Measurements from ENCODE around the gene THAP7.

Gene THAP7

DNA sequence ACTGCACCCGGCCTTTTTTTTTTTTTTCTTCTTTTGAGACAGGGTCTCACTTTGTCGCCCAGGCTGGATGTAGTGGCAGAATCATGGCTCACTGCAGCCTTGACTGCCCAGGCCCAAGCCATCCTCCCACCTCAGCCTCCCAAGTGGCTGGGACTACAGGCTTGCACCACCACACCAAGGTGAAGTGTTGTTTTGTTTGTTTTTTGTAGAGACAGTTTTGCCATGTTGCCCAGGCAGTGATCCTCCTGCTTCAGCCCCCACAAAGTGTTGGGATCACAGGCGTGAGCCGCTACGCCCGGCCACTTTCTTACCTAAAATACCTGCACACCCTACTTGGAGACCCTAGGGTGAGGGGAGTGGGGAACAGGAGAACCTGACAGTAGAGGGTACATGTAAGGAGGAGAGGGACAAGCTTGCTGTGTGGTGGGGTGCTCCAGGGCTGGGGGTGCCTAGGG, 39.4 kb downstream of the THAP7 start:
- DNase-seq: no peak

DNA sequence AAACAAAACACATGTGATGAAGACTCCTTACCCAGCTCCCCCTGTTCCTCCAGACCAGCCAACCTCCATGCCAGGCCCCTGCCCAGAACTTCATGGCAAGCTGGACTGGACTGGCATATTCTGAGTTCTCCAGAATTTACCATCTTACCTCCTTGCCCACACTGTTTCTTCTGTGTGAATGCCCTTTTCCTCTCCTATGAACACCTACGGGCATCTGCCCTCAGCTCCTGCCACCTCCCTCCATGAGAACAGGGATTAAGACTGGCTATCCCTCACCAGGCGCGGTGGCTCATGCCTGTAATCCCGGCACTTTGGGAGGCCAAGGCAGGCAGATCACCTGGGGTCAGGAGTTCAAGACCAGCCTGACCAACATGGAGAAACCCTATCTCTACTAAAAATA, 41.3 kb downstream of the THAP7 start:
- DNase-seq: no peak

DNA sequence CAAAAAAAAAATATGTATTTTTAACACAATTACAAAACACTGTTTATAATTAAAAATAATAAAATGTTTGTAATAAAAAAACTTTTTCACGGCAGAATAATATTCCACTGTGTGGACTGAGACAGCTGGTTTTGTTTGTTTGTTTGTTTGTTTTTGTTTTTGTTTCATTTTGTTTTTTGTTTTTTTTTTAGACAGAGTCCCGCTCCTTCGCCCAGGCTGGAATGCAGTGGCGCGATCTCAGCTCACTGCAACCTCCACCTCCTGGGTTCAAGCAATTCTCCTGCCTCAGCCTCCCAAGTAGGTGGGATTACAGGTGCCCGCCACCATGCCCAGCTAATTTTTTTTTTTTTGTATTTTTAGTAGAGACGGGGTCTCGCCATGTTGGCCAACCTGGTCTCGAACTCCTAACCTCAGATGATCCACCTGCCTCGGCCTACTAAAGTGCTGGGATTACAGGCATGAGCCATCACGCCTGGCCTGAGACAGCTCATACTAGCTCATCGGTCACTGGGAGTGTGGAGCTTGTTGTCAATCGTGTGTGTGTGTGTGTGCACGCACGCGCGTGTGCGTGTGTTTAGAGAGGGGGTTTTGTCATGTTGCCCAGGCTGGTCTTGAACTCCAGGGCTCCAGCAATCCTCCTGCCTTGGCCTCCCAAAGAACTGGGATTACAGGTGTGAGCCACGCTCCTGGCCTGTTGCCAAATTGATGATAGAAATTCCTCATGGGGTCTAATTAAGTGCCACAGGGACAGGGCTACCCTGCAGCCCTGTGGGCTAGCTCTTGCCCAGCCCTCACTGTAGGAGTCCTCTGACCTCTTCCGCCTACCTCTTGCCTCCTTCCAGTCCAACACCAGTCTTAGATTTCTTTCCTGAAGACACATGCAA, 42.1 kb downstream of the THAP7 start:
- DNase-seq: no peak

DNA sequence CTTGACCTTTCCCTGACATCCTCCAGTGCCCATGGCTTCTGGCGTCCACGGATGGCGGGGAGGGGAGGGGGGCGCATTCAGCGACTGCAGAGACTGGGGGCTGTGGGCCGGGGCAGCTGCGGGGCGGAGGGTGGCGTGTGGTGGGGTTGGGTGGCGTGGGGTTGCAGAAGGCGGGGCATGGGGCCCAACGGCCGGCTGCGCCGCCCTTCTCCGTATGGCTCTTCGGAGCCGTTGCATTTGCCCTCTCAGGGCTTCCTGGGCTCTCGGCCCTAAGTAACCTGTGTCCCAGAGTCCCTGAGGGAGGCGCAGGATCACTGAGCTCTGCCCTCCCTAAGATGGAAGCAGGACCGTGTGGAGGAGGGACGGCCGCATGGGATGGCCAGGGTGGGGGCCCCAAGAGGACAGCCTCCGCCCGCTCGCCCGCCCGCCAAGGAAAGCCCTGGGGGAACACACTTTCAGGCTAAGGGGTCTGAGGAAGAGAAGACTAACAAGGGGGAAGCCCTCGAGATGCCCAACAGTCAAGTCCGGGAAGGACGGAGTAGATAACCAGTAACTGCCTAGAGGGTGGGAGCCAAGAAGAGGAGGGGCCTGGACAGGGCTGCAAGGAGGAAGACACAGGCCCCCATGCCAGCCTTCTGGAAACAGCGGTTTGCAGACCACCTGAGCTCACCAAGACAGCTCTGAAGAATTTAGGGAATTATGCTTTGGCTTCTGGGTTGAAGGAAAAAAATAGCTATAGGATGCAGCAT, 44.1 kb downstream of the THAP7 start:
- no peak for DNase-seq

DNA sequence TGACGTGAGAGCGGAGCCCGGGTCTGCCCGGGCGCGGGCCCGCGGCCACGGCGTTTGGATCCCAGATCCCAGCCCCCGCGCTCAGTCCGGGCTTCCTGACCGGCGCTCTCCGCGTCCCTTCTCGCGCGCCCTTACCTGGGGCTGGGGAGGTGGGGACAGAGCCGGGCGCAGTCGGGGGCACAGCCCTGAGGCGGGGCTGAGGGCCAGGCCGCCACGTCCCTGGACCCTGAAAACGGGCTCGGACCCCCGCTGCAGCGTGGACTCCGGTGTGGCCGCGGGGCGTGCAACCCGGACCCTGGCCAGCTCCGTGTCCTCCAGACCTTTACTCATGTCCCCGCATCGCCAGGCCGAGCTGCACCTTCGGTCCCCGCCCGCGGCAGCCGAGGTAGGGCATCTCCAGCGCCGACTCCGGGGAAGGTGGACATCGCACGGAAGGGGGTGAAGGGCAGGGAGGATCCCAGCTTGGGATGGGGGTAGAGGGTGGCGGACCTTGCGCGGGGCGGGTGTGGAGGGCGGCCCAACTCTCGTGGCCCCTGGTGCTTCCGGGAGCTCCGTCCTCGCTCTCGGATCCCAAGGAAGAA, 44.7 kb downstream of the THAP7 start:
- DNase-seq: no peak

DNA sequence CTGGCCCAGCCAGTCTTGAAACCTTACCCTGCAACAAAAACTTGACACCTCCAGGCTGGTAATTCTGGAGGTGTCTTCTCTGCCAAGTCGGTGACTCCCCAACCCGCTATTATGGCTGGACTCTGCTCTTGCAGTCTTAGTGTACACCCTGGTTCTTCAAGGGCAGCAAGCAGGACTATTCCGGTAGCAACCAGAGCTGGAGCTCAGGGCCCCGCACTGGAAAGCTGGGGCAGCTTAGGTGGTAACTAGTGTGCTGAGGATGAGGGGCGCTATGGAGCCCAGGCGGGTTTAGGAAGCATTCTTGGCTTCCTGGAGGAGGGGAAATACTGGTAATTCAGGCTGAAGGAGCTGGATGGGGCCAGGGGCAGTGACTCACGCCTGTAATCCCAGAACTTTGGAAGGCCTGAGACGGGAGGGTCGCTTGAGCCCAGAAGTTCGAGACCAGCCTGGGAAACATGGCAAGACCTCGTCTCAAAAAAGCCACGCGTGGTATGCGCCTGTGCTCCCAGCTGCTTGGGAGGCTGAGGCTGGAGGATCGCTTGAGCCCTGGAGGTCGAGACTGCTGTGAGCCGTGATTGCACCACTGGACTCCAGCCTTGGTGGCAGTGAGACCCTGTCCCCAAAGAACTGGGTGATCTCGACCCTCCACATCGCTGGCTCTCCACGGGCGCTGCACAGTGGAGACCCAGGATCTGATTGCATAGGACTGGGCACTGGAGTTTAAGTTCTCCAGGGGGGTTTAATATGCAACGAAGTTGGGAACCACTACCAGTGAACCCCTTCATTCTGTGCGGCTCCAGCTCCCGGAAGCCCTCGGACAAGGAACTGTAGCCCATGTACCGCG, 45.4 kb downstream of the THAP7 start:
- DNase-seq: no peak

DNA sequence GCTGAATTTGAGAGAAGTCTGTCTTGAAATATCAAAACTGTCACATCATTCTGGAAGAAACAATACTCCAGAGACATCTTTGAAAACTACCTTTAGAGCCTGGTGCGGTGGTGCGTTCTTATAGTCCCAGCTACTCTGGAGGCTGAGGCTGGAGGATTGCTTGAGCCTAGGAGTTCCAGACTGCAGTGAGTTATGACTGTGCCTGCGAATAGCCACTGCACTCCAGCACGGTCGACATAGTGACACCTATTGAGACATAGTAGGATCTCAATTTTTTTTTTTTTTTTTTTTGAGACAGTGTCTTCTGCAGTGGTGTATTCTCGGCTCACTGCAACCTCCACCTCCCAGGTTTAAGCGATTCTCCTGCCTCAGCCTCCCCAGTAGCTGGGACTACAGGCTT, 46.4 kb downstream of the THAP7 start:
- no peak for DNase-seq

DNA sequence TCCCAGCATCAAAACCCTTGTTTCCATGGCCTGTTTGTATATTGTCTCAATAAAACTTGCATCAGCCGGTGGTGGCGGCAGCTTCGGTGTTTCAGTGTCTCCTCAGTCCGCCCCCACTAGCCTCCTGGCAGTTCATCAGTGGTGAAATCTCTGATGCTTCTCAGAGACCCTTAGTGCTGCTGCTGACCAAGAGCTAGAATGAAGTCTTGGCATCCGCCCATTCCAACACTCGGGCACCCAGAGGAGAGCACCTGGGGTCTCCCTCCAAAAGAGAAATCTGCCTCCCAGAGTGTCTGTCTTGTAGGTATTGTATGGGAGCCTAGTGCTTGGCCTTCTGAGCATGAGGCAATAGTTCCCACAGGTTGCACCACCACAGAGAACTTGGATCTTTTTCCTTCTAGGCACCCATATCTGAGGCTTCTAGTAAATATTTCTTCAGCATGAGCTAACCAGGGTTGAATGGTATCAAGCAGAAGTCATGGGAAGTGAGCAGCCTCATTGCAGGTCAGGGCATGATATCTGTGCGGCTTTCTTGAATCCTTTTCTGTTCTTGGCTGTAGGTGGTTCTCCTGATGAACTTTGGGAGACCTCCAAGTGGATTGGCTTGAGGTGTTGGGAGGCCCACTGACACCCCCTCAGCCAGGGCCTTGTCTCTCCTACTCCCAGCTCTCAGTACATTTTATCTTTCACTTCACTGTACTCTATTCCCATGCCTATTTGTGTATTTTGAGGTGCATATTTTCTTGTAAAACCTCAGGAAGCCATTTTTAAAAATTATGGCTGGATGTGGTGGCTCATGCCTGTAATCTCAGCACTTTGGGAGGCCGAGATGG, 48.0 kb downstream of the THAP7 start:
- no peak for DNase-seq

DNA sequence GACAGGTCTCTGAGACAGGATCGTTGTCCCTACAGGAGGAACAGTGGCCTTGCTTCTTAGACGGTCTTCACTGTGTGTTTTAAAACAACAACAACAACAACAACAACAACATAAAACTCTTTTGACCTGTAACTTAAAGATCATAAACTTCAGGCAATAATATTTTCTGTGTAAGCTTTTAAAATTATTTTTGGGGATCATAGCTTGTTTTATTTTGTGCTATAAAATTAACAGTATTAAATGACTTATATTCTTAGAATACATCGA, 48.6 kb downstream of the THAP7 start:
- DNase-seq: no peak

DNA sequence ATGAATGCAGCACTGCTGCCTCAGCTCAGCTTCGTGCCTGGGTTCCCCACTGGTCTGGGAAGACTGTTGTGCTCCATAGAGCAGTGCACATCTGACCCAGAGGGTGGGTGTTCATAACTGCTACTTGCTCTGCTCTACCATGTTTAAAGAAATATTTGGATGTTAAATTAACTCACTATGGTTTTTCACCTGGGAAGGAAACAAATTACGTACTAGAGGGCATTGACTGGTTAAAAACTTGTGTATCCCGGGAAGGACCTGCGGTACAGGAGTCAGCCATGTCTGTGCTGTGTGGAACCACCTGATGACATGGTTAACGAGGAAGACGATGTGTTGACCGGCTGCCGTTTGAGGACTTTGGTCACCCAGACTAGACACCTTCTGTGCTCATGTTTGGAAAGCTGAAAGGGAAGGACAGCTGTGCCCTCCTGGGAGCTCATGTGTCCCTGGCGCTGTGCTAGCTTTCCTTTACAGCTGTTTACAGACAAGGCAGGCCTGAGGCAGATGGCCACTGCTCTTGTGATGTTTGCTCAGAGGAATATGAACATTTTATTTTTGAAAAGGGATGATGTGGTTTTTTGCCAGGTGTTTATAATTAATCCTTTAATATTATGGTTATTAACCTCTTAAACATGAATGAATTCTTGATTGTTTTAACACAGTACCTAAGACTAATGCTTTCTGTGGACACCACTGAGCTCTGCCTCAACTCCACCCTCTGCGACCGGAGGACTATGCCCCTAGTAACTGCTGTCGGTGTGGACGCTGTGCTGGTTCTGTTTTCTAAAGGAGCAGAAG, 49.2 kb downstream of the THAP7 start:
- no peak for DNase-seq

DNA sequence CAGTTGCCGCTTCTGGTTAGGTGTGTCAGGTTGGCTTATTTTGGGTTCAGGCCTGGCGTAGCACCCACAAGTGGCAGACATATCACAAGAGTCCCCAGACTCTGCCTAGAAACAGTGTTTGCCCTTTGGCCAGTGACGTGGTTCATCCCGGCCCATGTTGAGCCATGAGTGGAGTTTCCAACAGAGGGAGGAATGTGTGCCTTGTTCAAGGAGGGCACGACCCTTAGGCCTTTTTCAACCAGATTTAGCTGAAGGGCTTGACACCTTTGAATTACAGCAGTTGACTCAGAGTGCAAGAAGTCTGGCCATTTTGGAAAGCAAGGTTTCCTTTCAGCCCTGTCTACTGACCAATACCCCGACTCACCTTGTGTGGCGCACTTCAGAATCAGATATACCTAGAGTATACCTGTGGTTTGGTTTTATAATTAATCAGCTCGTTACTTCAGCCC, 50.0 kb downstream of the THAP7 start:
- no peak for DNase-seq

DNA sequence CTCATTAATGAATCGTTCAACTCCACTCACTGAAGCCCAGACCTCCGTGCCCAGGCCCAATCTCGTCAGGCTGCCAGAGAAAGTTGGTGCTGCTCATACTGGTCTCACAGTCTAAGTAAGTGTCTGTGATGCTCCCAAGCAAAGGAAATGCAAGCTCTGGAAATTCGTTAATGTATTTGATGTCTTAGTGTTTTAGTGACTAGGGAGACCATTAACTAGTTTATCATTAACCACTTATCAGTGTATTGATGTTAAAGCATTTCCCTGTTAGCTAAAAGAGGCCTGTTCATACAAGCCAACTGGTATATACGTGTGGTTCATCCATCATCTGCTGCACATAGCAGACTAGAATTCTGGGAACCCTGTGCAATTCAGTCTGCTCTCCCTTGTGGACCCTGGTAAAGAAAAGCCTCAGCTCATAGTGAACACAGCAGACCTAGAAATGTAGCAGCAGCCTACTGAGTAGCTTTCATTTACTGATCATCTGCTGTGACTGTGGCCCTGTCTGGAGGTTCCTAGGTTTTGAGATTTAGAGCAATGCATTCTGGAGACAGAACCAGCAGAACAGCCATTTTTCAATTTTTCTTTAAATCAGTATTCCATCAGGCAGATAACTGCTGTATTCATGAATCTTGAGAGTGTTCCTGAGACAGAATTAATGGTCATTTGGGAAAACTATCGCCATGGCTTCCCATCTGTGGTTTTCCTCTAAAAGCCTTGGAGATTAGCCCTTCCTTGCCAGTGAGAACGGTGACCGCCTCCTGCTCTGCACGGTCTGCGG, 50.6 kb downstream of the THAP7 start:
- no peak for DNase-seq

DNA sequence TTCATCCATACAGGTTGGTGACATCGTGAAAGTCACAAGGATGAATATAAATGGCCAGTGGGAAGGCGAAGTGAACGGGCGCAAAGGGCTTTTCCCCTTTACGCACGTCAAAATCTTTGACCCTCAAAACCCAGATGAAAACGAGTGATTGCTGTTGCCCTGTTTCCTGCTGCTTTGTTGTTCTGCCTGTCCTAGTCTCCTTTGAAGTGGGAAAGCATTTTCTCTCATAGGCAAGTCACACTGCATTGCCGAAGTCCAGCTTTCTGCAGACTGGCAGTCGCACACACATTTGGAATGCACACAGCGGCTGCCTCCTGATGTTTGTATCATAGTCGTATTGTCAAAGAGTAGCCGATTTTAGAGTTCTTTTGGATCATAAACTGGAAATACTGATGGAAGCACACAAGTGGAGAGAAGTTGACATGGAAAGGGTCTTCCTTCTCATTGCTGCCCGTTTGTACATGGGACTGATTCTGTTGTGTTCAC, 52.2 kb downstream of the THAP7 start:
- no peak for DNase-seq

All from stimulated activated CD4-positive, alpha-beta T cell treated with anti-CD3 and anti-CD28 coated beads, Interleukin-15, amount 100 ng/mL, for 24 hours (primary cell).